Prostate gland (tissue), 1 donor: ENCODE measurements around the gene KRTAP12-1.

Experiments
- POLR2A ChIP-seq: fragments of 450-650 bp; IDR thresholded peaks from one replicate; pipeline ENCODE4 v1.6.1; 2016; ENCODE audit warnings: antibody characterized with exemption, mild to moderate bottlenecking
- POLR2AphosphoS5 ChIP-seq: sonication (generic); formaldehyde crosslinking; IDR thresholded peaks from one replicate; pipeline ENCODE4 v1.6.1; 2017; ENCODE audit warnings: antibody characterized with exemption

DNA sequence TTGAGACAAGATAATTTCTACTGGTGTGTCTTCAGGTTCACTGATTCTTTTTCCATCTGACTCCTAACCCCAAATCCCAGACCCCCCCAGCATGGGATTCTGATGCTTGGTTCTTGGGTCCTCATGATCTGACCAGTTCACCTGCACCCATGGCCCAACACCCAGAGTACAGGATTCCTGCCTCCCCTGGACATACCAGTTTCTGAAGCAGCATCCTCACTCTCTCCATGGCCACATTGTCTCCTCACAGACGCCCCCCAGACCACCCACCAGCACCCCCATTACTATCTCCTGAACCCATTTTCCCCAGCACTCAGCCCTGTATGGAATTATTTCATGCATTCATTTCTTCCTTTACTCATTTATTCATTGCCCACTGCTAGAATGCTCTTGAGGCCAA lies 25.1 kb downstream of the KRTAP12-1 start:
- no peak for TF ChIP-seq POLR2A
- no peak for TF ChIP-seq POLR2AphosphoS5
